ENCODE data around the gene CPLX3.

GRCh38 chr15:74790080-74790916, 36.1 kb upstream of the CPLX3 start:
- TF ChIP-seq ZNF274 (IDR thresholded peaks at IDR 0.05; ENCODE audit: borderline replicate concordance, extremely low read depth, low read length) = no peak
- no peak for TF ChIP-seq EP300 (IDR thresholded peaks at IDR 0.05; ENCODE audit: borderline replicate concordance in 1 of 2, low read depth in 2 of 2, low read length in 2 of 2)
- TF ChIP-seq, protein P1, sequence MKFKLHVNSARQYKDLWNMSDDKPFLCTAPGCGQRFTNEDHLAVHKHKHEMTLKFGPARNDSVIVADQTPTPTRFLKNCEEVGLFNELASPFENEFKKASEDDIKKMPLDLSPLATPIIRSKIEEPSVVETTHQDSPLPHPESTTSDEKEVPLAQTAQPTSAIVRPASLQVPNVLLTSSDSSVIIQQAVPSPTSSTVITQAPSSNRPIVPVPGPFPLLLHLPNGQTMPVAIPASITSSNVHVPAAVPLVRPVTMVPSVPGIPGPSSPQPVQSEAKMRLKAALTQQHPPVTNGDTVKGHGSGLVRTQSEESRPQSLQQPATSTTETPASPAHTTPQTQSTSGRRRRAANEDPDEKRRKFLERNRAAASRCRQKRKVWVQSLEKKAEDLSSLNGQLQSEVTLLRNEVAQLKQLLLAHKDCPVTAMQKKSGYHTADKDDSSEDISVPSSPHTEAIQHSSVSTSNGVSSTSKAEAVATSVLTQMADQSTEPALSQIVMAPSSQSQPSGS (IDR thresholded peaks at IDR 0.05; ENCODE audit: low read length) = no peak
- TF ChIP-seq CTCF (IDR thresholded peaks at IDR 0.05; ENCODE audit: control extremely low read depth in 1 of 3, insufficient read depth in 1 of 3, low read depth in 1 of 3, low read length in 3 of 3) = no peak
- TF ChIP-seq GTF2F1 (IDR thresholded peaks at IDR 0.05; ENCODE audit: borderline replicate concordance, low read depth, low read length) = no peak

All from H1 (cell line).